HG03457 (cell line): ENCODE results near the gene PLXNA3.

Experiments
- ATAC-seq: cut with Tn5 transposase; IDR thresholded peaks from one replicate; pipeline ENCODE4 v1.9.1; 2021; ENCODE audit warnings: moderate number of reproducible peaks; ENCODE audit not compliant: unreplicated experiment

Gene PLXNA3

DNA sequence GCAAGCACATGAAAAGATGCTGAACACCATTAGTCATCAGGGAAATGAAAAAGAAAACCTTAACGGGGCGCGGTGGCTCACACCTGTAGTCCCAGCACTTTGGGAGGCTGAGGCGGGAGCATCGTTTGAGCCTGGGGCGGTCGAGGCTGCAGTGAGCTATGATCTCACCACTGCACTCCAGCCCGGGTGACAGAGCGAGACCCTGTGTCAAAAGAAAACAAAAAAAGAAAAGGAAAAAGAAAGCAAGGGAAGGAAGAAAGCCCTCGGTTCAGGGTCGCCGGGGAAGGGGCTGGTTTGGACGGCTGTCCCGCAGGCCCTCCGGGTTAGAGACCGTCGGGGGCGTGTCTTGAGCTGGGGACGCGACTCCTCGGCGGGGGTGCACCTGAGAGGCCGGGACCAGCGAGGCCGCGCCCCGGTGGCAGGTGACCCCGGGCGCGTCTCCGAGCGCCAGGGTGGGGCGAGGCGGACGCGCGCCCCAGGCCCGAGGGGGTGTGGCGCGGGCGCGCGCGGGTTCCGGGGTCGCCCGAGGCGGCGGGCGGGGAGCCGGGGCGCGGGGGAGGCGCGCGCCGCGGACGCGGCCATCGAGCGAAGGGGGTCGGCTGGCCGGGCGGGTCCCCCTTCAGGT lies 478 bp upstream of the PLXNA3 start:
- no peak for ATAC-seq

DNA sequence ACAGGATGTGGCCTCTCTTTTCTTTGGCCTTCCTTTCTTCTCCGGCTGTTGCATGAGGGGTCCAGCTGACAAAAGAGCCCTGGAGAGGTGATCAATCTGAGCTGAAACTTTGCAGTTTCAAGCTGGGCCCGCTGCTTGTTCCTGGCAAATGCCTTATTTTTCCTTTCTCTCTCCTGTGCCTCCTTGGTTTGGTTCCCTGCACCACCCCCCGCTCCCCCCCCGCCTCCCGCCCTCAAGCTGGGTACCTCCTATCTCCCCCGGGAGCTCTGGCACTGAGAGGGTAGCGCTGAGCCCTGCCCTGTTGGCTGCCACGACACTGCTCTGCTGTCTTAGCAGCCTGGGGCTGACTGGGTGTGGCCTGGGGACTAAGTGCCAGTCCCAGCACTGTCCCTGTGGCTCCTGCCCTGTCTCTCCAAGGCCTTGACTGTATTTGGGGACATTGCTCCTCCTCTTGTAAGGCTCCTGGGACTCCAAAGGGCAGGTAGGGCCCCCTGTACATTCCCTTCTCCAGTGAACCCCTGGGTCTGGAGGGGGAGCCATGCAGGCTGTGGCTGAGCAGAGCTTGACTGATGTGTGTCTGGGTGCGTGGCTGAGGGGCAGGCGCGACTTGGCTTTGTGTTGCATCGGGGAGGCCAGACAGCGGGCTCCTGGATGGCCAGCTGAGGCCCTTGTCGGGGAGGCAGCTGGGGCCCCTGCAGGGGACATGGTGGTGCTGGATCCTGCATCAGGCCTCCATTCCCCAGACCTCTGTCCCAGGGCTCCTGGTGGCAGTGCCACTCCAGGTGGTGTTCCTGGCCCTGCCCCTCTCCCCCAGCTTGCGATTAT lies 1.1 kb downstream of the PLXNA3 start:
- ATAC-seq, result no peak

DNA sequence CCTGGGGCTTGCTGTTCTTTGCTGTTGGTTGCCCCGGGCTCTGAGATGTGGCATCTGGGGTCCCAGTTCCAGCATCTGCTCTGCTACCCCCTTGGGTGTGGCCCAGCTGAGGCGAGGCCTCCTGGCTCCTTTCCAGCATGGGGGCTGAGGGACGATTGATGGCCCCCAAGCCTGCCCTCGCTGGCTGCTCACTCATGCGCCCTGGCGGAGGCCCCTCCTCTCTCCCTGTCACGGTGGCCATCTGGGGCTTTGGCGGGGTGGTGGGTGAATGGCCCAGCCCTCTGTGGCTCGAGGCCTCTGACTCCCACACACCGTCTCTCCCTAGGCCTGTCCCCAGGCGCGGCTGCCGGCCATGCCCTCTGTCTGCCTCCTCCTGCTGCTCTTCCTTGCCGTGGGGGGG lies 1.8 kb downstream of the PLXNA3 start:
- ATAC-seq, result no peak

DNA sequence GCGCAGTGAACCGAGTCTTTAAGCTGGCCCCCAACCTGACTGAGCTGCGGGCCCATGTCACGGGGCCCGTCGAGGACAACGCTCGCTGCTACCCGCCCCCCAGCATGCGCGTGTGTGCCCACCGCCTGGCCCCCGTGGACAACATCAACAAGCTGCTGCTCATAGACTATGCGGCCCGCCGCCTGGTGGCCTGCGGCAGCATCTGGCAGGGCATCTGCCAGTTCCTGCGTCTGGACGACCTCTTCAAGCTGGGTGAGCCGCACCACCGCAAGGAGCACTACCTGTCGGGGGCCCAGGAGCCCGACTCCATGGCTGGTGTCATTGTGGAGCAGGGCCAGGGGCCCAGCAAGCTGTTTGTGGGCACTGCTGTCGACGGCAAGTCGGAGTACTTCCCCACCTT lies 2.2 kb downstream of the PLXNA3 start:
- ATAC-seq, result no peak

DNA sequence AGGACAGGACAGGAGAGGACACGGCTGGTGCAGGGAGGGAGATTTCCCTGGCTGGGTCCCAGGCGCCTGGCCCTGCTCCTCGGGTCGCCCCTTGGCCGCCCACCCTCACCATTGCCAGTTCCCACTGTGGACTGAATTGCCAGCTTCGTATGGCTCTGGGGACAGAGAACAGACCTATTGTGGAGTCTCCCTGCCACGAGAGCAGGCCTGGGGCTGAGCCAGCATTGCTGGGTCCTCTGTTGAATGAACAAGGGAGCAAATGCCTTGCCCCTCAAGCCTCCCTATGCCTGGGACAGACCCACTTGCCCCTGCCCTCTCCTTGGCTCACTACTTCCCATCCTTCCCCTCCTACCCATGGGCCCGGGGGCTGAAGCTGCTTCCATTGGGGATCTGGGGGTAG lies 4.3 kb downstream of the PLXNA3 start:
- no peak for ATAC-seq

DNA sequence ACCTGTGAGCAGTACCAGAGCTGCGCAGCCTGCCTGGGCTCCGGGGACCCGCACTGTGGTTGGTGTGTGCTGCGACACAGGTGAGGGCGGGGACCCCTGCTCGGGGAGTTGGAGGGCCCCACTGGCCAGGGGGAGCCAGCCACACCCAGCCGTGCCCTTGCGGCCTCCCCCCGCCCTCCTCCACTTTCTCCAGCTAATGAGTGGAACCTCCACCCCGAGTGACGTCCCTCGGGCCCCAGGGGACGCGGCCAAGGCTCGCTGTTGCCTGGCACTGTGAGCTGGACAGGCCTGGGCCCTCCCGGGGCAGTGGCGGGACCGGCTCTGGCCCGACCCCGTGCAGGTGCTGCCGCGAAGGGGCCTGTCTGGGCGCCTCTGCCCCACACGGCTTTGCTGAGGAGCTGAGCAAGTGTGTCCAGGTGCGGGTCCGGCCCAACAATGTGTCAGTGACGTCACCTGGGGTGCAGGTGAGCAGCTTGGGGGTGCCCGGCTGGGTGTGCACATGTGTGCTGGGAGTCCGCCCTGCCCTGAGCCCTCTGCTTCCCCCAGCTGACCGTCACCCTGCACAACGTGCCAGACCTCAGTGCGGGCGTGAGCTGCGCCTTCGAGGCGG lies 5.6 kb downstream of the PLXNA3 start:
- ATAC-seq, result no peak

DNA sequence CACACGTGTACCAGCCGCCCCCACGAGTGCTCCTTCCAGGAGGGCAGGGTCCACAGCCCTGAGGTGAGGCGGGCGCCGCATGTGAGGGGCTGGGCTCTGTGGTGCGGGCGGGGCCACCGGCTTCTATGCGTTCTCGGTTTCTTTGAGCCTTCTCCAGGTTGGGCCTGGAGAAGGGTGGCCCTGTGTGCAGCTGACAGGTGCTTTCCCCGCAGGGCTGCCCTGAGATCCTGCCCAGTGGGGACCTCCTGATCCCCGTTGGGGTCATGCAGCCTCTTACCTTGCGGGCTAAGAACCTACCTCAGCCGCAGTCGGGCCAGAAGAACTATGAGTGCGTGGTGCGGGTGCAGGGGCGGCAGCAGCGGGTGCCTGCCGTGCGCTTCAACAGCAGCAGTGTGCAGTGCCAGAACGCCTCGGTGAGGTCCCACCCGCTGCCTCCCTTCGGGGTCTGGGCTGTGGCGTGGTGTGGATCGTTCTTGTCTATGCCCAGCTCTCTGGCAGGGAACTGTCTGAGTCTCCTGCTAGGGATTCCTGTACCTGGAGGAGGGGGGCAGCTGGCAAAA lies 6.8 kb downstream of the PLXNA3 start:
- ATAC-seq, result no peak

DNA sequence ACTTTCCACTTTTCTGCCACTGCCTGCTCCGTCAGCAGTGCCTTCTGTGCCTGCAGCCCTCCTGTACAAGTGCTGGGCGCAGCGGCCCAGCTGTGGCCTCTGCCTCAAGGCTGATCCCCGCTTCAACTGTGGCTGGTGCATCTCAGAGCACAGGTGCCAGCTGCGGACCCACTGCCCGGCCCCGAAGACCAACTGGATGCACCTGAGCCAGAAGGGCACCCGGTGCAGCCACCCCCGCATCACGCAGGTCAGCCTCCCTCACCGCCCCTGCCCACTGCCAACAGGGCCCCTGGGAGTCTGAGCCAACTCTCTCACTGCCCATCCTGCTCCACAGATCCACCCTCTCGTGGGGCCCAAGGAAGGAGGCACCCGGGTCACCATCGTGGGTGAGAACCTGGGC lies 7.5 kb downstream of the PLXNA3 start:
- ATAC-seq, result no peak

DNA sequence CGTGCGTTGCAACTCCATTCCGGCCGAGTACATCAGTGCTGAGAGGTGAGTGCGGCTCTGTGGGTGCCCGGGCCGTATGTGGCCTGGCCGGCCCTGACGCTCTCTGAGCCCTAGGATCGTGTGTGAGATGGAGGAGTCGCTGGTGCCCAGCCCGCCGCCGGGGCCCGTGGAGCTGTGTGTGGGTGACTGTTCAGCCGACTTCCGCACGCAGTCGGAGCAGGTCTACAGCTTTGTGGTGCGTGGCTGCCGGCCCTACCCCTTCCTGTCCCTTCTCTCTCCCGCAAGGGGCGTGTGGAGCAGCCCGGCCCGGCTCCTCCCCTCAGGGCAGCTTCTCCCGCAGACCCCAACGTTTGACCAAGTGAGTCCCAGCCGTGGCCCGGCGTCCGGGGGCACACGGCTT lies 8.0 kb downstream of the PLXNA3 start:
- no peak for ATAC-seq

DNA sequence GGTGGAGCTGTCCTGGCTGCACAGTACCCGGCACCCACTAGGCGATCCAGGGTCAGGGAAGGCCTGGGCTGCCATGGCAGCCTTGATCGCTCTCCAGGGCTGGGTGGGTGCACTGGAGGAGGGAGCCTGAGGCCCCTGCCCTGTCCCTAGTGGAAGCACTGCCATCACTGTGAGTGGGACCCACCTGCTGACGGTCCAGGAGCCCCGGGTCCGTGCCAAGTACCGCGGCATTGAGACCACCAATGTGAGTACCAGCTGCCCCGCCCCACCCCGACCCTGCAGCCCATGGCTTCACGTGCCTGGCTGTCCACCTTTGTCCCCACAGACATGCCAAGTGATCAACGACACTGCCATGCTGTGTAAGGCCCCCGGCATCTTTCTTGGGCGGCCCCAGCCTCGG lies 8.8 kb downstream of the PLXNA3 start:
- ATAC-seq, result no peak

DNA sequence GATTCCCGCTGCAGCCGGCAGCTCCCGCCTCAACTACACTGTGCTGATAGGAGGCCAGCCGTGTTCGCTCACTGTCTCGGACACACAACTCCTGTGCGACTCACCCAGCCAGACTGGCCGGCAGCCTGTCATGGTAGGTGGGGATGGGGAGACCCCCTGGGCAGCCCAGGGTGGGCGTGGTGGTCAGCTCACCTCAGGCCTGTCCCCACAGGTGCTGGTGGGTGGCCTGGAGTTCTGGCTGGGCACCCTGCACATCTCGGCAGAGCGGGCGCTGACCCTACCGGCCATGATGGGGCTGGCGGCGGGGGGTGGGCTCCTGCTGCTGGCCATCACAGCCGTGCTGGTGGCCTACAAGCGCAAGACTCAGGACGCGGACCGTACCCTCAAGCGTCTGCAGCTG lies 9.5 kb downstream of the PLXNA3 start:
- ATAC-seq, result no peak

DNA sequence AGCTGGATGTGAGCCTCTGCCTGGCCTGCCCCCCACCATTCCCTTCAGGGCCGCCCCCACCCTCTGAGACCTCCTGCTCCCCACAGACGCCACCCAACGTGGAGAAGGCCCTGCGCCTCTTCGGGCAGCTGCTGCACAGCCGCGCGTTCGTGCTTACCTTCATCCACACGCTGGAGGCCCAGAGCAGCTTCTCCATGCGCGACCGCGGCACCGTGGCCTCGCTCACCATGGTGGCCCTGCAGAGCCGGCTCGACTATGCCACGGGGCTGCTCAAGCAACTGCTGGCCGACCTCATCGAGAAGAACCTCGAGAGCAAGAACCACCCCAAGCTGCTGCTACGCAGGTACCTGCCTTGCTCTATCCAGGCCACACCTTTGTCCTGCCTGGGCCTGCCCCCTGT lies 10.1 kb downstream of the PLXNA3 start:
- ATAC-seq, result no peak

DNA sequence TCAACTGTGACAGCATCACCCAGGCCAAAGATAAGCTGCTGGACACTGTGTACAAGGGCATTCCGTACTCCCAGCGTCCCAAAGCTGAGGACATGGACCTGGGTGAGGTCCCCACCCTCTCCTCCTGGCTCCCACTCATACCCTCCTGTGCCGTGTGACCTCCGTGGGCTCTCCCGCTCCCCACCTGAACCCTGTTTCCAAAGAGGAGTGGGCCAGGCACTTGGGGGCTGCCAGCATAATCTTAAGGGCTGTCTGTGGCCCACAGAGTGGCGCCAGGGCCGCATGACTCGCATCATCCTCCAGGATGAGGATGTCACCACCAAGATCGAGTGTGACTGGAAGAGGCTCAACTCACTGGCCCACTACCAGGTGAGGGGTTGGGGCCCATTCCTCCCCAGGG lies 11.0 kb downstream of the PLXNA3 start:
- ATAC-seq, result no peak

DNA sequence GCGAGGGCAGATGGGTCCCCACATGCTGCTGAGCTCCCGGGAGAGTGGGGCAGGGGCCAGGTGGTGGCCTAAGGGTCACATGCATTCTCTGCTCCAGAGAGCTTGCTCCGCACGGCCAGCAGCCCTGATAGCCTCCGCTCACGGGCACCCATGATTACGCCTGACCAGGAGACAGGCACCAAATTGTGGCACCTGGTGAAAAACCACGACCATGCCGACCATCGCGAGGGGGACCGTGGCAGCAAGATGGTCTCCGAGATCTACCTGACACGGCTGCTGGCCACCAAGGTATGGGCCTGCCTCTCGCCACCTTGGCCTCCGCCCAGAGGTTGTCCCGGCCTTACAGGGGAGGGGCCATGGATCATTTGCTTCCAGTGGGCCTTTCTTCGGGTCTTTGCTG lies 11.8 kb downstream of the PLXNA3 start:
- no peak for ATAC-seq

DNA sequence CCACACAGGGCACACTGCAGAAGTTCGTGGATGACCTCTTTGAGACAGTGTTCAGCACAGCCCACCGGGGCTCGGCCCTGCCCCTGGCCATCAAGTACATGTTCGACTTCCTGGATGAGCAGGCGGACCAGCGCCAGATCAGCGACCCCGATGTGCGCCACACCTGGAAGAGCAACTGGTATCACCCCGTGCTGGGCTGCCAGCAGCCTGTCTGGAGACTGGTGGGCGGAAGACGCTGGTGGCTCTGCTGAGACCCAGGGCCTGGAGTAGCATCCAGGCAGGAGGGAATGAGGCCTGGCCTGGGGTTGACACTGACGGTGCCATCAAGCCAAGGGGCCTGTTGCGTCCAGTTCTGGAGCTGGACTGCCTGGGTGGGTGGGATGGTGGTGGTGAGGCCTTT lies 12.4 kb downstream of the PLXNA3 start:
- ATAC-seq, result no peak

DNA sequence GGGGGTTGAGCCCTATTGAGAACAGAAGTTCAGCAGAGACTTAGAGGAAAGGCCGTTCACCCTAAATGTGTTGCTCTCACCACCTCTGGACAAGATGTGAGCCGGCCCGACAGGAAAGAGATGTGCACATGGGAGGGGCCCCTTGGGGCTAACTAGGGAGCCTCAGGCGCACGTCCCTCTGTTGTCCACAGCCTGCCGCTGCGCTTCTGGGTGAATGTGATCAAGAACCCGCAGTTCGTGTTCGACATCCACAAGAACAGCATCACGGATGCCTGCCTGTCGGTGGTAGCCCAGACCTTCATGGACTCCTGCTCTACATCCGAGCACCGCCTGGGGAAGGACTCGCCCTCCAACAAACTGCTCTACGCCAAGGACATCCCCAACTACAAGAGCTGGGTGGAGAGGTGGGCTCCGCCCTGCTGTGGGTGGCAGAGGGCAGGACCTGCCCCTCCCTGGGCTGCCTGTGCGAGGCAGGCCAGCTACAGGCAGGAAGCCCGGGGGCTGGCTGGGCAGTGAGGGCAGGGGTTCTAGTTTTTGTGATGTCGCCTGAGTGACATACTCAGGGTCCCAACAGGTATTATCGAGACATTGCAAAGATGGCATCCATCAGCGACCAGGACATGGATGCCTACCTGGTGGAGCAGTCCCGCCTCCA lies 13.0 kb downstream of the PLXNA3 start:
- ATAC-seq, result no peak

DNA sequence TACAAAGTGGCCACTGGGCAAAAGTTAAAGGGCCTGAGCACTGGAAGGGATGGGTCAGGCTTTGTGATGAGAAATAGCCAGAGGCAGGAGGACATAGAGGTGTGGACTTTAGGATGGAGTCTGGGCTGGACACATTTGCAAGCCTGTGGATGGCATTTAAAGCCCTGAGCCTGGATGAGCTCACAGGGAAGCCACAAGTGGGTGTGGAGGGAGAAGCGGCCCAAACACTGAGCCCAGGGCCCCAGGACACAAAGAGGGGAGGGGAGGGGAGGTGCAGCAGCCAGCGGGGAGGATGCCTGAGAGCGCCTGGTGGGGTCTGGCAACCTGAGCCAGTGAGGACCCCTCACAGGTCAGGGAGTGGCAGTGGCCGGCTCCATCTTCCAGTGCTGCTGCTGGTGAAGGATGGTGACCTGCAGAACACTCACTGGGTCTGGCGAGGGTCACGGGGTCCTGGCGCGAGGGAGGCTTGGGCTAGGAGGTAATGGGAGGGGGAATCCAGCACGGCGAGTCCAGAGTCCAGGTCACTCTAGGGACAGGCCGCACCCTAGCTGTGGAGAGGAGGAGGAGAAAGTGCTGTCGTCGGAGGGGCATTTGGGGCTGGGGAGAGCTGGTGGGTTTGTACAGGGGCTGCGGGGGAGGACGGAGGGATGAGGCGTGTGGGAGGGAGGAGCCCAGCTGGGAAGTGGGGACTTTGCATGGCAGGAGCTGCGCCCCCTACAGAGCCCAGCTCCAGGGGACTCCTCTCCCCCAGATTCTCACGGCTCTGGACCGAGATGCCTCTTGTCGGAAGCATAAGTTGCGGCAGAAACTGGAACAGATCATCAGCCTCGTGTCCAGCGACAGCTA lies 14.0 kb downstream of the PLXNA3 start:
- no peak for ATAC-seq

DNA sequence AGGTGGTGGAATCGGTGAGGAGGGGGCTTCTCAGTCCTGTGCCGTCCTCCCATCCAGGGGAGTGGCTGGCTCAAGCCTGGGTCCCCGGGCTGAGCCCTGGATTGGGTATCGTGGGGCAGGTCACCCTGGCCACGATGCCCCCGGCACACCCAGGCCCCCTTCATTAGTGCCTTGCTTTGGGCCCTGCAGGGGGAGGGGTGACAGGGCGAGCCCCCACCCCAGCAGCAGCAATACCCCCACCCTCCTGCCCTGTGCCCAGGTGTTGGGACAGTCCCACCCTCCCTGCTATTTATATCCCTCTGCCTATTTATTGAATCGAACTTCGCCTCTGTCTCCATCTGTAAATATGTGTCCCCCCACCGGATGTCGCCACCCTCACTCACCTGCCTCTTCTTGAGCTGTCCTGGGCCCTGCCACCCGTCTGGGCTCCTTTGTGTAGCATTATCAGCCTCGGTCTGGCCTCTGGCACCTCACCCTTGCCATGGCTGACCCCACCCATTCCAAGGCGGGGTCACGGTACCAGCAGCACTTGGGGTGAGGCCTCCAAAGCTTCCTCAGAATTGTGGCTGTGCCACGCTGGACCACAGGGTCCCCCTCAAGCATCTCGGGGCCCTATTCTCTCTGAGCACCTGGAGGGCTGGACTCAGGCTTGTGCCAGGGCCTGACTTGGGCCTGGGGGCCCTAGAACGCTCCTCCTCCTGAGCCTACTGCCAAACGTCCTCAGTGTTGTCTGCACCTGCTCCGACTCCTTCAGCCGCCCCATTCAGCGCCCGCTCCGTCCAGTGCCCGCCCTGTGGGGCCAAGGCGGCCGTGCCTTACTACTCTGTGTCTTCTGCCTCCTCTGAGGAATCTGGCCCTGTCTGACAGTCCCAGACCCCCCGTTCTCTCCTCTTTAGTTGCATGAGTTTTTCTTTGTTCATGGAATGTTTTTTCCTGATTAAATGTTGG lies 14.9 kb downstream of the PLXNA3 start:
- ATAC-seq, result no peak

DNA sequence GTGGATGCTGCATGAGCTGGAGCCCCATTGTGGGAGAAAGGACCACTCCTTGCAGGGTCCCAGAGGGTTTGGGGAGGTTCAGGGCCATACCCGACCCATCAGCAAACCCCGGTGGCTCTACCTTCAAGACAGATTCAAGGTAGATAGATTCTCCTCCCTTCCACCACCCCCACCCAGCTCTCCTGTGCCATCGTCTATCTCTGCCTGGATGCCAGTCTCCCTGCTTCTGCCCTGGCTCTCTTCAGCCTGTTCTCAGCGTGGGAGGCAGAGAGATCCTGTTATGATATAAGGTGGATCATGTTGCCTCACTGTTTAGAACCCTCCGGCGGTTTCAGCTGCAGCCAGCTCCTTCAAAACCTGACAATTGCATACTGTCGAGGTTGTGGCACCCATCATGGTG lies 15.6 kb downstream of the PLXNA3 start:
- ATAC-seq, result no peak

DNA sequence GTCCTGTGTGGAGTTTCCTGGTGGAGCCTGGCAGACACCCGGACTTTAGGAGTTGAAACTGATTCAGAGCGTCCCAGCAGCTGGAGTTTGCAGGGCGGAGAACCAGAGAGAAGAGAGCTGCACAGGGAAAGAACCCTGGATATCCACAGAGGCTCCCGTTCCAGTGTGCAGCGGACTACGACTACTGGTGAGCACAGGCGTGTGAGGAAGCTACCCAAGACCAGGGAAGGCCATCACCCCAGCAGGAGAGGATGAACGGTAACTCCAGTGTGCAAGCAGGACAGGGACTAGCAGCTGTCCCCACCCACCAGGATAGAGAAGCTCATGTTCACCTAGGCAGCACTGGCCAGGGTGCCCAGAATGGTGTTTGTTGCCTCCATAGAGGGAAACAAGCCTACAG lies 18.7 kb downstream of the PLXNA3 start:
- no peak for ATAC-seq
